HG03575 (cell line): ENCODE measurements around the gene ZEB2.
A peak's percentile ranks its signal among the peaks of the same experiment; 100 is the strongest.

ENCODE experiments used
- ATAC-seq: cut with Tn5 transposase; IDR thresholded peaks from one replicate; pipeline ENCODE4 v1.9.1; 2021; ENCODE audit not compliant: unreplicated experiment, insufficient number of reproducible peaks, low FRiP score; ENCODE audit errors: extremely low read depth

The ZEB2 gene

DNA sequence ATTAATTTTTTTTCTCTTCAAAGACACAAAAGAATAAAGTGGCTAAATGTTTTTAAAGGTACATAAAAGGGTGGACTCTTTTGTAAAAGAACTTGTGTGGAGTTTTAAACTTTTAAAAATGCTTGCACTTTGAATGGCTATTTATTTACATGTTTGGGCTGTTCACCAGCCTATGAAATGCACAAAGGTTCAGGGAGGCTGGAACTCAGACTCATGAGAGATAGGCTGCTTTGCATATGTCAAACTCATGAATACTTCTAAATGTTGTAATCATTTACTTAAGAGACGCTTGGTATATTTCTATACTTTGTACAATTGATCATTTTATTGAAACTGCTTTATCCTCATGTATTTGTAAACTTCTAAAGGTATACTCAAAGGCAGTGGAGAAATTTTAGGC, 79.9 kb downstream of the ZEB2 start:
- ATAC-seq, result no peak

DNA sequence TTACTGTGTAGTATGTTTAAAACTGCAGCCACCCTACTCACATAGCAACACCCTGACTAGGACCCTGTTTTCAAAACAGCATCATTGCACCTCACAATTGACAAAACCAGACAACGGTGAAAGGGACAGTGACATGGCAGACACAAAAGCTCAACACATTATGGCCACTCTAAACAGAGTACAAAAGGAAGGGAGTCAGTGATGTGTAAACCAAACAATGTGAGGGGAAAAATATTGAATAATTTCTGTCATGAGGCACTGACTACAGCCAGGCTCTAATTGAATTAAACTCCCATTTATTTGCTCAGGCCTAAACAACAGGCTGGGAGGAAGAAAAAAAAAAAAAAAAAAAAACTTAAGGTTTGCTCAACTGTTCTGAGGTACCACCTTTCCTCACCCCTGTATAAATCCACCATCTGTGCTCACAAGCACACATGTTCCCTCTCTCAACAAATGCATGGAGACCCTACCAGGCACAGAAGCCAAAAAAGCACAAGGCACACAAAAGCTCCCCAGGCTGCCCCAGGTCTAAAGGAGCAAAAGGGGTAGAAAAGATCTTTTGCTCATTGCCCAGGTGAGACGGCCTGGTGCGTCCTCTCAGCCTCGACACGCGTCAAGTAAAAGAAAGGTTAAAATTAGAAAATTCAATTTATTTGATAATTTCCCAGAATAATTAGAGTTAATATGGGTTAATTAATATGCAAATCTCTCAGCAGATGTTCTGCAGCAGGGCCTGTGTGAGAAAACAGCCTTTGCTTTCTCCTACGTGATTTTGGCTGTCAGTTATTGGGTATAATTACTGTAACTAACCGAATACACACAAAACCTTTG, 80.9 kb downstream of the ZEB2 start:
- no peak for ATAC-seq

DNA sequence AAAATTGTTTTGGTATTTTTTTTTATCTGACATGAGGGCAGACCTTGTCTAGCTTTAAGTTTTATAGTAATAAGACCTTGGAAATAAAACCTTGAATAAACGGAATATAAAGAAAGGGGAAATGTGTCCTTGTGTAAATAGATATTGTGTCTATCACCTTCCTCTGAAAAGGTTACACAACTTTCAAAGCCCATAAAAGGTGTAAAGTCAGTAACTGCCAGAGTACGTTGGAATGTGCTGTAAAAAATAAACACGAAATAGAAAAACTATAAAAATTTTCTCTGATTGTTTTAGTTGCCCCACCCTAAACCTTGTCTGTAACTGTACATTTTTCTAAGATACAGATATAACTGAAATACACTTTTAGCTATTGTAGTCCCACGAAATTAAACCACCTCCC, 82.3 kb downstream of the ZEB2 start:
- no peak for ATAC-seq

DNA sequence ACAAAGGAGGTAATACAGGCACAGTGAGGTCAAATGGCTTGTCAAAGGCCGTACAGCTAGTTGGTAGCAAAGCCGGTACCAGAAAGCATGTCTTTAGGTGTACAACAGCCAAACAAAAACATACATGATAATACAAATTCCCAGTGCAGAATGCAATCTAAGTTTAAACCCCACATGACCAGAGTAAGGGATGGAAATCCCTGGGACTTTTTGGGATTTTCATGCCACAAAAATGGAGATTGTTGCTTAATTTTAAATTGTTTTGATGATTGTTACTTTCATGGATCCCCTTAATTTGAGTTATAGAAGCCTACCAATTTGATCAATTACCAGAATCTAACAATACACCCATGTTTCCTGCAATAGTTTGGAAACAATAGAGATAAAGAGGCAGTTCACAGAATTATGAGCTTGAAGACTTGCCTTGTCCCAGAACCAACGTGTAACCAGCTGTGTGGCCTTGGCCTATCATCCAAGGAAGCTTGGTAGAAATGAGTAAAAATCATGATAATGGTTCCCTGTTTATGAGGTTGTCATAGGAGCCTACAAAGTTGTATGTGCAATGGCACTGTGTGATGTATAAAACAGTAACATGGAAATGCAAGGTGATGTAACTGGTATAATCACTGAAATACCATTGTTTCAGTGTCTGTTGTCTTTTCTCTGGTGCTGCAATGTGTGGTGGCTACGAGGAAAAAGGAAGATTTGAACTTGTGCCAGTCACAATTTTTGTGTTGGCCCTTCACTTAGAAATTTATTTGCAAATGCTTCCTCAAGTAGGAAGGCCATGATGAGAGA, 85.3 kb downstream of the ZEB2 start:
- no peak for ATAC-seq

DNA sequence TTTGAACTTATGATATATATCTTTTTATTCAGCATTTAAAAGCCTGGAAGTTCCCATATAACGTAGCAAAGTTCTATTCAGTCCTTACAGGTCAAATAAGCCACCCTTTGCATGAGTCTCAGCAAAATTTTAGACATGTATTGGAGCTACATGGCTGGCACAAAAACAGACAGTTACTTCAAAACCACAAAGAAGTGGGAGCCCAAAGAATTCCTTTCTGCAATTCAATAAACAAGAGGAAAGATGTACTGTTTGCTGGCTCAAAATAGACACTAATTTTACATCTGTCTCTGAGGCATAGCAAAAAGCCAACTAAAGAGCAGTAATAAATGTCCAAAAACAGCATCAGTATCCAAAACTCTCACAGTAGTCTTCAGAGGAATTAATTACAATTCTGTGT, 87.0 kb downstream of the ZEB2 start:
- ATAC-seq, result no peak

DNA sequence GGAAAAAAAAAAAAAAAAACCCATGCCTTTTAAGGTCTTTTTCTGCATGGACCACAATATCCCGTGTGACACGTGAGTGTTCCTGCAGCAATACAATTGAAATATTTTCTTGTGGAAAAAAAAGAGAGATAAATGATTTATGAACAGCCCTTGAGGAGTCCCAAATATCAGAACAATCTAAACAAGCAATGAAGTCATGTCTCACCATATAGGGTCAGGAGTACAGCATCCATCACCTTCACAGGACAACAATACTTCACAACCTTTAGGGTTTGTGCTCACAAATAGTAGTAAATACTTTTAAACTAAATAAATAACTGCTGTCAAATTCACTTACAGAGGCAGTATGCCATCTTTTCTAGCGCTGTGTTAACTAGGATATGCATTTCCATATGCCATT, 87.9 kb downstream of the ZEB2 start:
- ATAC-seq, result no peak

DNA sequence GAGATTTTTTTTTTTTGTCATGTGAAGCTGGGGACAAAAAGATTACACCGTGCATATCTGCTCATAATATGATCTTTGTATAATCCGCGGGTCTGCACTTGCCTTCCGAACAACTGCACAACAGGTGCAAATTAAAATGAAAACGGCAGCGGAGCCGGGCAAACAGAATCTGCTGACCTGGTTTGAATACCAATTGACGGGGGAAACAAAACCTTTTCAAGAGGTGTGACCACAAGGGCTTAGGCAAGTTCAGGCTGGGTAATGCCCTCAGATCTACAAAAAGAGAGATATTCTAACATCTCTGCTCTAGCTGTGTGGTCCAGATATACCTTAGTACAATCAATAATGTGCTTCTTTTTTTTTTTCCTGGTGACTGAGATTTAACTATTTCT, 88.5 kb downstream of the ZEB2 start:
- no peak for ATAC-seq

DNA sequence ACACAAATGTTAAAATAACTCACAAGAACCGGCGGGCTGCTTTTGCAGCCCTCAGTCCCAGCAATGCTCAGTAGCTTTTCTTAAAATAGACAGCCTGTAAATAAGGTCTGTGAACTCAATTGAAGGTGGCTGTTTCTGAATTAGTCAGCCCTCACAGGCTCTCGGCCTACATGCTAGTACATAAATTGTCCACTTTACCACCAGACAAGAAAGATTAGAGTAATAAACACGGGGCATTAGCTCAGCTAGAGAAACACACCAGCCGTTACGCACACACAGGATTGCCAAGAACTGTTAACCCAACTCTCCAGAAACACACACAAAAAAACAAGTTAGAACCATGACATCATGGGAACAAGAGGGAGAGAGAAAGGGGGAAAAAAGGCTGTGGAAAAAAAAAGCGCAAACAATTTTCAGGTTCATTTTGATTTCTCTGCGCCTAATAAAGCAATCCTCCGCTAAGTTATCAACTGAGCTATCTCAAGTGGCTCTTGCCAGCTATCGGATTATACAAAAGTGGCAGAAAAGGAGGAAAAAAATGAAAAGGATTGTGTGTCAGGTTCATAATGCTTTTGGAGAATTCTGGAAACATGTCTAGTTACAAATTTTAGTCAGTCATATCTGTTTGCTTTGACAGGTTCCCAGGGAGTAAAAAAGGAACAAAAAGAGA, 89.1 kb downstream of the ZEB2 start:
- peak; percentile 98 for ATAC-seq

DNA sequence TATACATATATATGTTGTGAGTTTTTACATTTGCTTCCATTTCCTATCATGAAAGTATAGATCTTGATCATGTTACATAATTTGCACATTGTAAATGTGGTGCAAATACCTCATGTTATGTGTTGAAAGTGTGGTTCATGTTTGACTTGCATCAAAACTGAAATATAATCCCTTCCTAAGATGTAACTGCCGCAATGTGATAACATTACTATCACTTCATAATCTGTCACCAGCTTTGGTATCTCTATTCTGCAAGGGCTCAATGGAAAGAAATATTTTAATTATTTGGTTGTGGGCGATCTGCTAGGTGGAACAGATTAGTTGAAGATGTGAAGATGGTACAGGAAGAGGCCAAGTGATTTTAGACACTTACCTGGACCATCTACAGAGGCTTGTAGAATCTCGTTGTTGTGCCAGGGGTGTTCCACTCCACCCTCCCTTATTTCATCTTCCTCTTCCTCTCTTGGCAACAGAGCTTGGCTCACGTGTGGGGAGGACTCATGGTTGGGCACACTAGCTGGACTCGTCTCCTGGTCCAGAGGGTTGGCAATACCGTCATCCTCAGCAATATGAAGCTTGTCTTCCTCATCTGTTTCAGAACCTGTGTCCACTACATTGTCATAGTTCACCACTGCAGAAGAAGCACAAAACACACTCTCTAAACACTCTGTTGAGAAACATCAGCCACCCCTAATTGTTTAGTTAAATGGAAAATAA, 90.4 kb downstream of the ZEB2 start:
- no peak for ATAC-seq

DNA sequence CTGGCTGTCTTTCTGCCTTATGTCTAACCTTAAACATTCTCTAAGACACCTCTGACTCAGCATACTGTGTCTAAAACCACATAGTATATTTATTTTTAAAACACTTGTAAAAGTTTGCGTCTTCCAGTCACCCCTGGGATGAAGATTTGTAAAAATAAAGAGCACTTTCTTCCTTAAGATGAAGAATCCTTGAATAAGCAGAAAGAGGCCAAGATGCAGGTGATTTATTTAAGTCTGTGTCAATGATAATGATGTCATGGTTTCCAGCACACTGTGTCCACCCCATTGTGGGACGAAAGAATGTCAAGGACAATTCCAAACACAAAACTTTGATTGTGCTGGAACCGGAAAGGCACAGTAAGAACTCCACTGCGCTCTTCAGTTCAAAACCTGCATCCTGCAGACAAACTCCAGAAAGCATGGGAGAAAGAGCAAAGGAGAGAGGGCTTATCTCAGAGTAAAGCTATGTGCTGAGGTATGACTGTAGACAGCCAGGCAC, 92.9 kb downstream of the ZEB2 start:
- no peak for ATAC-seq

DNA sequence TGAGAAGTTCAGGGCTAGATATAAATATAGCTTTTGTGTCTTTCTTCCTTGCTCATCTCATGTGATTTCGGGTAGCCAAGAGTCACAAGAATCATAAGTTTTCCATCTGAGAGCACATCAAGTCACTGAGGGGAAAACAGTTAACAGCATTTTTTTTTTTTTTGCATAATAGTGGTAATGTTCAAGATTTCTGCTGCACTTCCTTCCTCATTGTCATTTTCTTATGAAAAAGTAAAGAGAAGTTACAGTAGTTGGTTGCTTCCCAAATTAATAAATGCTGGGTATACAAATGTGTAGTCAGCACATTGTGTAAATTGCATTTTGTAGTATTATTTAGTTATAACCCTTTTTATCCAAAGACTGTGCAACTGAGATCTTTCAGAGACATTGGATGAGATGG, 93.6 kb downstream of the ZEB2 start:
- no peak for ATAC-seq

DNA sequence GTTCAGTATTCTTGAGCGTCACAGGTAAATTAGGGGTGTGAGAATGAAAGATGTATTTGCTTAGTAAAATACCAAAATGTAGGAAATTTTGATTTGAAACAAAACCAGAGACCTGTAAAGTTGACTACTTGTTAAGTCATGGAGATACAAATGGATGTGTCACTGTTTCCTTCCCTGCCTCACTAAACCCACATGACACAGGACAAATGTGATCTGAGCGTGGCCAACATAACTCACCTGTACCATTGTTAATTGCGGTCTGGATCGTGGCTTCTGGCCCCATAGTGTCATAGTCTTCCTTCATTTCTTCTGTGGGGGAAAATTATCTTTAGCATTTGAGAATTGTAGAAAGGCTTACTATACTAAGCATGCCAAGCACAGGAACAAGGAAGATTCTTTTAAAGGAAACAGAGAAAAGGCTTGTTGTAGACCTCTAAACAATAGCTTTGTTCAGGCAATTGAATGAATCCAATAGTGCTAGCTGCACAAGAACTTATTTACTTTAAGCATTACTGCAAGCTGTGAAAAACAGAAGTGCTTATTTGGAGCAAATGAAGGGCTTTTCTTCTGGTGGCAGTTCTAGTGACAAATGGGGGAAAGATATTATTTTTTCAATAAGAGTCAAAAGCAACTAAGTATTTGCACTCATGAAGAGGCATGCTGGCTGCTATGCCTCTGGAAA, 95.2 kb downstream of the ZEB2 start:
- ATAC-seq, result no peak

DNA sequence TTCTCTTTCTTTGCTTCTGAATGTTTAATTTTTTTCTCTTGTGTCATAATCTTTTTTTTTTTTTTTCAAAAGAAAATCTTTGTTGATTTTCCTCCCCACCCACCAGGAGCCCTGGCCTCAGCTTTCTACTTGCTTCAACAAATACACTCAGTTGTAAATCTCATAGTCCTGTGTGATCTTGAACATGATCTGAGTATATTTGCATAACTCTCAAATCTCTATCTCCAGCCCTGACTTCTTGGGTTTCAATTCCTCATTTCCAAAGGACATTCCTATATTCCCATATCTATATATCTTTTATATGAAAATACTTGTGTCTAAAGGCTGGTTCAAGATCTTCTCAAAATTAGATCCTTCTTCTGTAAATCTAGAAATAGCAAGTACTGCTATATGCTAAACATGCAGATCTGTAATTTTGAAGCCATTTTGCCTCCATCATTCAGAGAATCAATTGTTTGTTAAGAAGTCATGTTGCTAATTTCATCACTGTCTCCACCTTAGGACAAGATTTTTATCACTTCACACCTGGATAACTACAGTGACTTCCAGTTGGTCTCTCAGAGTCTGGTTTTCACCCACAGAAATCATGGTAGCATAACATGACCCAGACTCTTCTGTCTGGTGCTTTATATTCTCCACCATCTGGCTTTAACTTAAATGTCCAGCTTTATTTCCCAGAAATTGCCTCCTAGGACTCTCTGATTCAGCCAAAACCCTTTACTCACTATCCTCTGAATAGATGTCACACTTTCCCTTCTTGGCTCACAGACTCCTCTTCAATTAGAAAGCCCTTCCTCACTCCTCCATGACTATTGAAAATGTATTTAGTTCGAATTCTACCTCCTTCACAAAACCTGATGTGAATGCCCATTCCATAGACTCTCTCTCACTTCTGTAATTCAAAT, 98.1 kb downstream of the ZEB2 start:
- ATAC-seq, result no peak

DNA sequence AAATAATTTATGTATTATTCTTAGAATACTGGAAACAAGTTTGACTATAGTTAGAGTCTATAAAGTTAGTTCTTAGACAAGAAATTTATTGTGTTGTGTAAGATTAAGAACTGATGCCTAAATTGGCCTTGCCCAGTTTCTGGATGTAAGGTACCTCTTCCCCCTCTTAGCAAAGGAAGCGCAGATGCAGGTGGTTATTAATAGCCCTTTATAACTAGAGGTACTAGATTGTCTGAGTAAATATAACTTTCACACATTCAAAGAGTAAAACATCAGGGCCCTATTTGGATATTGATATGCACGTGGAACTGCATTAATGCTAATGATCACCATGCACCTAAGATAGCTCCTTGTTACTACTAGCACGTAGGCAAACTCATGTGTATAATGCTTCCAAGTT, 100.7 kb downstream of the ZEB2 start:
- no peak for ATAC-seq

DNA sequence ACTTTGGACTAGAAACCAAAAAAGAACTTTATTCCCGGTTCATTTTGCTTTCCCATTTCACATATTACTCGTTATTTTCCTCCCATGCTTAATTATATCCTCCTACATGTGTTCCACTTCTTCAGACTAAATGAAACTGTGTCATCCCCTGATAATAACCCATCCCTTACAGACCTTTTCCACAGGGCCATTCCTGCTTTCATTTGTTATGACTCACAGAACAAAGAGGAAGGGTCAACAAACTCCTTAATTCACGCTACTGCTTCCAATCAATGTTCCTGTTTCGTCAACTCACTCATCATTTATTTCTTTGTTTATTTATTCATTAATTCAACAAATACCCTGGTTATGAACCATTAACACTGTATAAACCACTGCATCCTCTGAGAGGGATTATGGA, 104.5 kb downstream of the ZEB2 start:
- no peak for ATAC-seq

DNA sequence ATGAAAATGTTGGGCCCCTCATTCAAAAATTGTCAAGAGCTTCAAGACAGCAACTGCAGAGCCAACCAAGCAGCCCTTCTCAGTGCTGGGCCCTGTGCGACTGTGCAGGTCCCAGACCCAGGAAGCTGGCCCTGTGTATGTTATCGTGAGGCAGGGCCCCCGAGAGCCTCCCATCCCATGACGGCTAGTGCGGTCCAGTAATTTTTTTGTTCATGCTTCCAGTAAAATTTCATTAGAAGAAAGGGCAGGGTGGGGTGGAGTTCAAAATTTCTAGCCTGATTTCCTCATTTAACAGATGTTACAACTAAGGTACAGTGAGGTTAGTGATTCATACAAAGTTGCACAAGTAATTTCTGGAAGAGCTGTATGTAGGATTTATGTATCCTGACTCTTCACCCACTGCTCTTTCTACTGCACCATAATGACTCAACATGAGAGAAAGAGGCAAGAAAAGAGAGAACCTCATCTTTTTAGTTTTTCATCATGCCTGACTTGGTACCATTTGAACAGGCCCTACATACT, 105.5 kb downstream of the ZEB2 start:
- peak; percentile 68 for ATAC-seq

DNA sequence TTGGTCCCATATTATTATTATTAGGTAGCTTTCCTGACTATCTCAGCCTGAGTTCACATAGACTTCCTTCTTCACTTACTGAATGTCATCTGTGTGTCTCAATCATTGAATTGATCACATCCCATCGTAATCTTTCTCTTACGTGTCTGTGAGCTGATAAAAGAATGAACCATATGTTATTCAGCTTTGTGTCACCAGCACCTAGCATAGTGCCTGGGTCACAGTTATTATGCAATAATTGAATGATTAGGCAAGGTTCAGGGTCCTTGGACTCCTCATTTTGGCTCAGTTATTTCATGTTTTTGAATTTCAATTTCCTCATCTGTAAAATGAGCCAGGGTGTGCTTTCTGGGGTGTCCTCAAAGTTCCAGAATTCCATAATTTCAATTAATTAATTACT, 107.2 kb downstream of the ZEB2 start:
- ATAC-seq, result no peak
